ENCODE measurements around the gene SASH1.

- TF ChIP-seq POLR2A (IDR thresholded peaks at IDR 0.05): no peak
- TF ChIP-seq CTCF (IDR thresholded peaks at IDR 0.05): no peak
Measured at GRCh38 chr6:148598724-148599123, 256.1 kb downstream of the SASH1 start.

All from esophagus squamous epithelium (tissue), 4 donors.